Stimulated activated naive CD8-positive, alpha-beta T cell treated with anti-CD3 and anti-CD28 coated beads, Interleukin-15, Interleukin-2, amounts not matched to agents 100 ng/mL and 50 ng/mL, for 24 hours (primary cell): ENCODE results near the gene SLC26A2.
"Not testable (repeated sequence)": the region's sequence is repeated elsewhere in the genome, so short reads cannot be mapped to it uniquely, and the experiment has no call there.

Experiments used
- H3K27ac Mint-ChIP-seq: one replicate; pipeline ENCODE4 v1.8.0; 2021; ENCODE audit warnings: mild to moderate bottlenecking, mixed read lengths
- H3K27me3 Mint-ChIP-seq: one replicate; pipeline ENCODE4 v1.8.0; 2021; ENCODE audit warnings: mixed read lengths
- H3K36me3 Mint-ChIP-seq: one replicate; pipeline ENCODE4 v1.8.0; 2021; ENCODE audit warnings: low read depth, mixed read lengths
- H3K4me1 Mint-ChIP-seq: one replicate; pipeline ENCODE4 v1.8.0; 2021; ENCODE audit warnings: low read depth, mixed read lengths
- H3K4me3 Mint-ChIP-seq: one replicate; pipeline ENCODE4 v1.8.0; 2021; ENCODE audit warnings: mild to moderate bottlenecking, mixed read lengths
- H3K9me3 Mint-ChIP-seq: one replicate; pipeline ENCODE4 v1.8.0; 2021; ENCODE audit warnings: mixed read lengths

Gene SLC26A2

GRCh38 chr5:149943177-149943949, 17.2 kb upstream of the SLC26A2 start:
- not testable (repeated sequence) for H3K9me3 Mint-ChIP-seq, H3K27me3 Mint-ChIP-seq, H3K27ac Mint-ChIP-seq, H3K4me3 Mint-ChIP-seq, H3K4me1 Mint-ChIP-seq, H3K36me3 Mint-ChIP-seq

DNA sequence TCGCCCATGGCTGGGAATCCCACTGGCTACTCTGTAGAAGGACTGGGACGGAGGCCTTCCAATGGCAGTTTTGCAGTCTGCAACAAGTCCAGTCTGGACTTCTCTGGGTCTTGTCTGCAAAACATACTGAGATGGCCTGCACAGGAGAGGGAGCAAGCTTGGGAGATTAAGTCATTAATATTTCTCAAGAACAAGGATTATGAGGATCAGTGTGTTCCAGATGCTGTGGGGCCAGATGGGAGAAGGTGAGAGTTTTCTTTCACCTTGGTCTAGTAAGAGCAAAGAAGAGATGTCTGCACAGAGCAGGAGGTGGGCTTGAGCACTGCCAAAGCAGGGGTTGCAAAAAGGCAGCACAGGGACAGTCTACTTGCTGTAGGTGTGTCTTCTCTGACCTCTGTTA, 15.9 kb upstream of the SLC26A2 start, which contains the start of gene PDE6A:
Gene PDE6A, minus strand, starts transcription at position 128 of the 400 bp plus-strand sequence. Its CDS starts 120 bp downstream, at position 8.
- Mint-ChIP-seq H3K27me3 (peaks cover 3% of the 10 kb centered on the region), H3K4me1 (no peaks in the 10 kb centered on the region), H3K4me3 (no peak within 1 kb of the TSS), H3K36me3 (no peaks in the 10 kb centered on the region), H3K27ac (no peak within 1 kb of the TSS), H3K9me3 (no peaks in the 10 kb centered on the region)

- no peak overlapping the region for H3K4me3 Mint-ChIP-seq
- H3K36me3 Mint-ChIP-seq, result no peaks in the 10 kb centered on the region
- peaks cover 7% of the 10 kb centered on the region for H3K27me3 Mint-ChIP-seq
- H3K9me3 Mint-ChIP-seq, result no peaks in the 10 kb centered on the region
- H3K4me1 Mint-ChIP-seq, result no peaks in the 10 kb centered on the region
- no peak overlapping the region for H3K27ac Mint-ChIP-seq
Observed at GRCh38 chr5:149946118-149946517, 14.4 kb upstream of the SLC26A2 start.

- no peaks in the 10 kb centered on the region for H3K9me3 Mint-ChIP-seq
- H3K27me3 Mint-ChIP-seq, result peaks cover 7% of the 10 kb centered on the region
- H3K27ac Mint-ChIP-seq, result no peak overlapping the region
- no peaks in the 10 kb centered on the region for H3K4me1 Mint-ChIP-seq
- H3K4me3 Mint-ChIP-seq, result no peak overlapping the region
- no peaks in the 10 kb centered on the region for H3K36me3 Mint-ChIP-seq
Observed at GRCh38 chr5:149948993-149949392, 11.6 kb upstream of the SLC26A2 start.

- H3K4me1 Mint-ChIP-seq, result no peaks in the 10 kb centered on the region
- no peak overlapping the region for H3K4me3 Mint-ChIP-seq
- H3K9me3 Mint-ChIP-seq, result no peaks in the 10 kb centered on the region
- no peak overlapping the region for H3K27ac Mint-ChIP-seq
- no peaks in the 10 kb centered on the region for H3K36me3 Mint-ChIP-seq
- peaks cover 7% of the 10 kb centered on the region for H3K27me3 Mint-ChIP-seq
Observed at GRCh38 chr5:149951138-149951749, 9.3 kb upstream of the SLC26A2 start.

GRCh38 chr5:149953436-149954121, 7.0 kb upstream of the SLC26A2 start:
- peaks cover 7% of the 10 kb centered on the region for H3K27me3 Mint-ChIP-seq
- H3K4me1 Mint-ChIP-seq, result no peaks in the 10 kb centered on the region
- no peaks in the 10 kb centered on the region for H3K9me3 Mint-ChIP-seq
- H3K36me3 Mint-ChIP-seq, result no peaks in the 10 kb centered on the region
- no peak overlapping the region for H3K4me3 Mint-ChIP-seq
- no peak overlapping the region for H3K27ac Mint-ChIP-seq

DNA sequence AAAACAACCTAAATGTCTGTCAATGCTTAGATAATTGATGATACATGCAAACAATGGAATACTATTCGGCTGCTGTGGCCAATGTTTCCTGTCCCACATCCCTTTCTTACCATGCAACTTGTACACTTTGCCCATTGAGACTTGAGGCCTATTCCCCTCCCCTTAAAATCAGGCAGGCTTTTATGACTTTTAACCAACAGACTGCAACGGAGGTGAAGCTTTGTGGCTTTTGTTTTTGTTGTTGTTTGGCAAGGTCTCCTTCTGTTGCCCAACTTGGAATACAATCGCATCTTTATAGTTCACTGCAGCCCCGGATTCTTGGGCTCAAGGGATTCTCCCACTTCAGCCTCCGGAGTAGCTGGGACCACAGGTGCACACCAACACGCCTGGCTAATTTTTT, 5.8 kb upstream of the SLC26A2 start:
- Mint-ChIP-seq H3K27ac (no peak overlapping the region), H3K27me3 (peaks cover 2% of the 10 kb centered on the region), H3K4me1 (peaks cover 7% of the 10 kb centered on the region), H3K4me3 (no peak overlapping the region), H3K9me3 (no peaks in the 10 kb centered on the region), H3K36me3 (no peaks in the 10 kb centered on the region)

DNA sequence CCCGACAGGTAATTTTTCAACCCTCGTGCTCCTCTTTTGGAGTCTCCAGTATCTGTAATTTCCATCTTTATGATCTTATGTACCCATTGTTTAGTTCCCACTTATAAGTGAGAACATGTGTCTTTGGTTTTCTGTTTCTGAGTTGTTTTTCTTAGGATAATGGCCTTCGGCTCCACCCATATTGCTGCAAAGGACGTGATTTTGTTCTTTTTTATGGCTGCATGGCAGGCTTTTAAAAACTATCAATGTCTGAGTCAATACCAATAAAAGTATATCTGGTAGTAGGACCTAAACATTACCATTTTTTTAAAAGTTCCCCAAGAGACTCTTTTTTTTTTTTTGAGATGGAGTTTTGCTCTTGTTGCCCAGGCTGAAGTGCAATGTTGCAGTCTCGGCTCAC, 3.9 kb upstream of the SLC26A2 start:
- H3K9me3 Mint-ChIP-seq, result no peaks in the 10 kb centered on the region
- no peak overlapping the region for H3K27ac Mint-ChIP-seq
- no peaks in the 10 kb centered on the region for H3K27me3 Mint-ChIP-seq
- peaks cover 19% of the 10 kb centered on the region for H3K4me1 Mint-ChIP-seq
- H3K36me3 Mint-ChIP-seq, result no peaks in the 10 kb centered on the region
- no peak overlapping the region for H3K4me3 Mint-ChIP-seq

DNA sequence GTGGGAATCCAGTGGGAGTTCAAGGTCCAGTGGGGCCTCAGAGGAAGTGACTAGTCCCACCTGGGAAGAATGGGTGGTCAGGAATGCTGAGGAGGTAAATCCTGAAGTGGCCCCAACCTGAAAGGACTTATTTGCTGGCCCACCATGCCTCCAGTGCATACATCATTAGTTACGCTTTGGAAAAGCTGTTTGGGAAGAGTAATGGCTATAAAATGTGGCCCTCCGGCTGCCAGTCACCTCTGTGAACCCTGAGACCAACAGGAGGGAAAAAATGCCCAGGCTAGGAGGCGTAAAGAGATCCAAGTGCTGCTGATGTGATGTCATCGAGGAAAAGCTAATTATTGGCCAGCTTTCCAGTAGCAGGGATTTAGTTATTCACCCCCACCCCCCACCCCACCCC, 2.7 kb upstream of the SLC26A2 start:
- H3K27ac Mint-ChIP-seq, result no peak overlapping the region

DNA sequence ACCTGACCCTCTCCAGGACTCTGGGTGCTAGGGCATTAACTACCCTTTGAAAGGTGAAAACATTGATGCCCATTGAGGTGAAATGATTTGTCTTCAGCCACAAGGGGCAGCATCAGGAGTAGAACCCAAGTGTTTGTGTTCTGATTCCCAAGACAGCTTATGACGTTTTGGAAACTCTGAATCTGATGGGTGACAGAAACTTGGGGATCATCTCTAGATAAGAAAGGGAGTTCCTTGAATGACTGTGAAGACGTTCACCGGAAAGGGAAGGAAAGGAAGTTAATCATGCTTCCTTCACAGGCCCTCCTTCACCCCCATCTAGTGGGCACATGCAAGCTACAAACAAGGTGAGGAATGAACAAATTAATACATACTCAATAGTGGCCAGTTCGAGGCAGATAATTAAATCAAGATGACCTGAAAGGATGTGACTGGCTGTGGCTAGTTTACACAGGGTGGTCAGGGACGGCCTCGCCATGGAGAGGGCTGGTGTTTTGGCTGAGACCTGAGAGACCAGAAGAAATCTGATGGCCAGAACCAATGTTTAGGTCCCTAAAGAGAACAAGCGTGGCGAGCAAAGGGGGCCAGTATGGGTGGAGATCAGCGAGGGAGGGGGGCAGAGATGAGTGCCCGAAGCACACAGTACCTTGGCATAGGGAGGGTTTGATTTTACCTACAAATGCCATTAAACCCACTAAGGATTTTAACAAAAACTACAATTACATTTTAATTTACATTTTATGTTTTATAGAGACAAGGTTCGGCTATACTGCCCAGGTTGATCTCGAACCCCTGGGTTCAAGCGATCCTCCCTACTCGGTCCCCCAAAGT, 937 bp upstream of the SLC26A2 start:
- H3K36me3 Mint-ChIP-seq, result peaks cover 4% of the 10 kb centered on the region
- H3K27ac Mint-ChIP-seq, result peak overlapping the region; percentile 91
- H3K27me3 Mint-ChIP-seq, result no peaks in the 10 kb centered on the region
- no peaks in the 10 kb centered on the region for H3K9me3 Mint-ChIP-seq
- H3K4me3 Mint-ChIP-seq, result peak overlapping the region; percentile 88
- peaks cover 31% of the 10 kb centered on the region for H3K4me1 Mint-ChIP-seq

More for the DNA sequence above, 2.7 kb upstream of the SLC26A2 start:
- Mint-ChIP-seq H3K36me3 (peaks cover 3% of the 10 kb centered on the region), H3K9me3 (no peaks in the 10 kb centered on the region), H3K4me3 (no peak overlapping the region), H3K27me3 (no peaks in the 10 kb centered on the region), H3K4me1 (peaks cover 30% of the 10 kb centered on the region)

GRCh38 chr5:149961186-149961685, 678 bp downstream of the SLC26A2 start:
- Mint-ChIP-seq H3K27me3 (no peaks in the 10 kb centered on the region), H3K4me3 (peak overlapping the region; percentile 88), H3K9me3 (no peaks in the 10 kb centered on the region), H3K36me3 (peaks cover 4% of the 10 kb centered on the region), H3K4me1 (peaks cover 31% of the 10 kb centered on the region), H3K27ac (no peak overlapping the region)

GRCh38 chr5:149961957-149962409, 1.4 kb downstream of the SLC26A2 start:
- Mint-ChIP-seq H3K36me3 (peaks cover 4% of the 10 kb centered on the region), H3K27ac (no peak overlapping the region), H3K27me3 (no peaks in the 10 kb centered on the region), H3K9me3 (no peaks in the 10 kb centered on the region), H3K4me3 (peak overlapping the region; percentile 88), H3K4me1 (peaks cover 31% of the 10 kb centered on the region)

- peaks cover 31% of the 10 kb centered on the region for H3K4me1 Mint-ChIP-seq
- H3K36me3 Mint-ChIP-seq, result peaks cover 4% of the 10 kb centered on the region
- no peak overlapping the region for H3K4me3 Mint-ChIP-seq
- H3K9me3 Mint-ChIP-seq, result no peaks in the 10 kb centered on the region
- peak overlapping the region; percentile 46 for H3K27ac Mint-ChIP-seq
- no peaks in the 10 kb centered on the region for H3K27me3 Mint-ChIP-seq
Observed at GRCh38 chr5:149962601-149963300, 2.2 kb downstream of the SLC26A2 start.

DNA sequence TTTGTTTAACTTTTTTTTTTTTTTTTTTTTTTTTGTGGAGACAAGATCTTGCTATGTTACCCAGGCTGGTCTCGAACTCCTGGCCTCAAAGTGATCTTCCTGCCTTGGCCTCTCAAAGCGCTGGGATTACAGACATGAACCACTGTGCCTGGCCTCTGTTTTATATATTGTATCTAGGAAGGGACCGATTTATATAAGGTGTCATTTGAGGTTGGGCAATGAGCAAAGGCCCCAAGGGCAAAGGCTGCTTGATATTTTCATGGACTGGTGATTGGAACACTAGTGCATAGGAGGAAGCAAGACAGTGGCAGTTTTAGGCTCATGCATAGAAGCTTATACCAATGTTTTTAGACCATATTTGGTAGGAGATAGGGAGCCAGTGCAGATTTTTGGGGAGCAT, 3.2 kb downstream of the SLC26A2 start:
- no peak overlapping the region for H3K27ac Mint-ChIP-seq
- H3K27me3 Mint-ChIP-seq, result no peaks in the 10 kb centered on the region
- peaks cover 31% of the 10 kb centered on the region for H3K4me1 Mint-ChIP-seq
- no peak overlapping the region for H3K4me3 Mint-ChIP-seq
- H3K9me3 Mint-ChIP-seq, result no peaks in the 10 kb centered on the region
- peaks cover 4% of the 10 kb centered on the region for H3K36me3 Mint-ChIP-seq
